DOHH2 (cell line): ENCODE results near the gene MED13.
"Not testable (repeated sequence)": the region's sequence is repeated elsewhere in the genome, so short reads cannot be mapped to it uniquely, and the experiment has no call there.

Experiments used
- H3F3A ChIP-seq: fragments of 200-600 bp; sonication (generic), shearing (Covaris generic); 2 replicates; pipeline ENCODE4 v1.6.0; 2016; ENCODE audit warnings: antibody characterized with exemption, mild to moderate bottlenecking; ENCODE audit not compliant: control insufficient read depth, insufficient read depth
- H3K27ac ChIP-seq: fragments of 200-600 bp; sonication (generic); 2 replicates; pipeline ENCODE4 v1.5.1; 2014; ENCODE audit warnings: low read depth, mild to moderate bottlenecking, low read length, moderate library complexity
- H3K27me3 ChIP-seq: fragments of 200-600 bp; sonication (generic); 2 replicates; pipeline ENCODE4 v1.6.1; 2014; ENCODE audit warnings: mild to moderate bottlenecking, low read length, mixed read lengths; ENCODE audit not compliant: control insufficient read depth
- H3K36me3 ChIP-seq: fragments of 200-600 bp; sonication (generic); 2 replicates; pipeline ENCODE4 v1.6.1; 2014; ENCODE audit warnings: mild to moderate bottlenecking, low read length, moderate library complexity, mixed read lengths; ENCODE audit not compliant: control insufficient read depth
- H3K4me1 ChIP-seq: fragments of 200-600 bp; sonication (generic); 2 replicates; pipeline ENCODE4 v1.6.1; 2014; ENCODE audit warnings: mild to moderate bottlenecking, low read length, mixed read lengths; ENCODE audit not compliant: control insufficient read depth
- H3K4me2 ChIP-seq: fragments of 200-600 bp; sonication (generic); 2 replicates; pipeline ENCODE4 v1.6.0; 2014; ENCODE audit warnings: mild to moderate bottlenecking, low read length, moderate library complexity
- H3K4me3 ChIP-seq: fragments of 200-600 bp; sonication (generic); 2 replicates; pipeline ENCODE4 v1.5.1; 2014; ENCODE audit warnings: mild to moderate bottlenecking, low read length, mixed read lengths
- H3K79me2 ChIP-seq: fragments of 200-600 bp; sonication (generic); 2 replicates; pipeline ENCODE4 v1.6.1; 2014; ENCODE audit warnings: mild to moderate bottlenecking, low read length, mixed read lengths; ENCODE audit not compliant: control insufficient read depth
- H3K9me2 ChIP-seq: fragments of 200-600 bp; sonication (generic); replicated peaks from 2 replicates; pipeline ENCODE4 v1.6.1; 2014; ENCODE audit warnings: mild to moderate bottlenecking, low read length, mixed read lengths; ENCODE audit not compliant: control insufficient read depth
- H3K9me3 ChIP-seq: fragments of 200-600 bp; sonication (generic); 2 replicates; pipeline ENCODE4 v1.6.1; 2014; ENCODE audit warnings: antibody characterized with exemption, low read length, mixed read lengths; ENCODE audit not compliant: control insufficient read depth, insufficient read depth
- H4K20me1 ChIP-seq: fragments of 200-600 bp; sonication (generic); 2 replicates; pipeline ENCODE4 v1.6.0; 2014; ENCODE audit warnings: low read depth, mild to moderate bottlenecking, antibody characterized with exemption, low read length, moderate library complexity; ENCODE audit not compliant: control insufficient read depth, insufficient read depth
- EZH2phosphoT487 ChIP-seq: fragments of 200-600 bp; sonication (generic); IDR thresholded peaks from 2 replicates; pipeline ENCODE4 v1.6.1; 2017; ENCODE audit warnings: borderline replicate concordance, mild to moderate bottlenecking, antibody characterized with exemption, low read length, moderate library complexity, mixed read lengths
- TF ChIP-seq, protein P1 (sequence below): fragments of 200-600 bp; sonication (generic); IDR thresholded peaks from one replicate; pipeline ENCODE4 v1.5.1; 2014; ENCODE audit warnings: antibody characterized with exemption, mild to moderate bottlenecking, low read depth, low read length; ENCODE audit not compliant: poor library complexity, severe bottlenecking

Gene MED13

DNA sequence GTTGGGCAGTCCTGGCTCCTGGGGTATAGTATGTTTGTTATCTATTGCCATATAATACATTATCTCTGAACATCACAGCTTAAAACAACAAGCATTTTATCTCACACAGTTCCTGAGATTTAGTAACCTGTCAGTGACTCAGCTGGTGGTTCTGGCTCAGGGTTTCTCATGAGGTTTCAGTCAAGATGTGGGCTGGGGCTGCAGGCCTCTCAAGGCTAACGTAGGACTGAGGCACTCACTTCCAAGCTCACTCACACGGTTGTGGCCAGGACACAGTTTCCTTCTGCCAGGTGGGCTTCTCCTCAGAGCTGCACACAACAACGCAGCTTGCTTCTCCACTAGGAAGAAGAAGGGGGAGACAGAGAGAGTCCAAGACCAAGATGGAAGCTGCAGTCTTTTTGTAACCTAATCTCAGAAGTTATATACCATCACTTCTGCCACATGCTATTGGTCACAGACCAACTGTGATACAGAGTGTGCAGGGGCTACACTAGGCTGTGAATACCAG, 10.3 kb upstream of the MED13 start:
- no peaks in the 10 kb centered on the region for H3K79me2 ChIP-seq
- TF ChIP-seq, protein P1, sequence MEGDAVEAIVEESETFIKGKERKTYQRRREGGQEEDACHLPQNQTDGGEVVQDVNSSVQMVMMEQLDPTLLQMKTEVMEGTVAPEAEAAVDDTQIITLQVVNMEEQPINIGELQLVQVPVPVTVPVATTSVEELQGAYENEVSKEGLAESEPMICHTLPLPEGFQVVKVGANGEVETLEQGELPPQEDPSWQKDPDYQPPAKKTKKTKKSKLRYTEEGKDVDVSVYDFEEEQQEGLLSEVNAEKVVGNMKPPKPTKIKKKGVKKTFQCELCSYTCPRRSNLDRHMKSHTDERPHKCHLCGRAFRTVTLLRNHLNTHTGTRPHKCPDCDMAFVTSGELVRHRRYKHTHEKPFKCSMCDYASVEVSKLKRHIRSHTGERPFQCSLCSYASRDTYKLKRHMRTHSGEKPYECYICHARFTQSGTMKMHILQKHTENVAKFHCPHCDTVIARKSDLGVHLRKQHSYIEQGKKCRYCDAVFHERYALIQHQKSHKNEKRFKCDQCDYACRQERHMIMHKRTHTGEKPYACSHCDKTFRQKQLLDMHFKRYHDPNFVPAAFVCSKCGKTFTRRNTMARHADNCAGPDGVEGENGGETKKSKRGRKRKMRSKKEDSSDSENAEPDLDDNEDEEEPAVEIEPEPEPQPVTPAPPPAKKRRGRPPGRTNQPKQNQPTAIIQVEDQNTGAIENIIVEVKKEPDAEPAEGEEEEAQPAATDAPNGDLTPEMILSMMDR = no peak
- TF ChIP-seq EZH2phosphoT487 = no peak
- H3F3A ChIP-seq = no peaks in the 10 kb centered on the region
- H3K27ac ChIP-seq = no peak overlapping the region
- peaks cover 8% of the 10 kb centered on the region; the same call in 1 of the 2 replicates for H3K27me3 ChIP-seq
- H3K4me3 ChIP-seq = no peak overlapping the region
- H3K4me2 ChIP-seq = no peak overlapping the region
- no peaks in the 10 kb centered on the region for H3K4me1 ChIP-seq
- H4K20me1 ChIP-seq = no peaks in the 10 kb centered on the region
- H3K36me3 ChIP-seq = no peaks in the 10 kb centered on the region
- no peaks in the 10 kb centered on the region for H3K9me3 ChIP-seq
- H3K9me2 ChIP-seq = no peaks in the 10 kb centered on the region

DNA sequence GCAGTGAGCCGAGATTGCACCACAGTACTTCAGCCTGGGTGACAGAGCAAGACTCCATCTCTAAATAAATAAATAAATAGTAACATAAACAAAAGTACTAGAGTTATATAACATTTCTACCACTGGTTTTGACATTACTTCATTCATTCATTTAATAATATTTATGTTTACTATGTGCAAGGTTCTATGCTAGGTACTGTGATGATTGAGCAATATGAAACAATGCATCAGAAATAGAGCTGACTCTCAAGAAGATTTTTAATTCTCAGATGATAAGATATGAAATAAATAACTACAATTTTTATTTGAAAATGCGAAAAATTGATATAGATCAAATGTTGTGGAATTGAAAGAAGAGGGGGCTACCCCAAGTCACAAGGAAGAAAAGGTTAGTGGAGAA, 8.9 kb upstream of the MED13 start:
- H3K9me3 ChIP-seq = no peaks in the 10 kb centered on the region

DNA sequence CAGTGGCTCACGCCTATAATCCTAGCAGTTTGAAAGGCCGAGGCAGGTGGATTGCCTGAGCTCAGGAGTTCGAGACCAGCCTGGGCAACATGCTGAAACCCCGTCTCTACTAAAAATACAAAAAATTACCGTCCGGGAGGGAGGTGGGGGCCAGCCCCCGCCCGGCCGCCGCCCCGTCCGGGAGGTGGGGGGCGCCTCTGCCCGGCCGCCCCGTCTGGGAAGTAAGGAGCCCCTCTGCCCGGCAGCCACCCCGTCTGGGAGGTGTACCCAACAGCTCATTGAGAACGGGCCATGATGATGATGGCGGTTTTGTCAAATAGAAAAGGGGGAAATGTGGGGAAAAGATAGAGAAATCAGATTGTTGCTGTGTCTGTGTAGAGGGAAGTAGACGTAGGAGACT, 7.8 kb upstream of the MED13 start:
- H3F3A ChIP-seq, H3K27ac ChIP-seq, H3K79me2 ChIP-seq, H3K9me2 ChIP-seq, H3K4me2 ChIP-seq, H4K20me1 ChIP-seq, H3K27me3 ChIP-seq, H3K4me1 ChIP-seq, H3K4me3 ChIP-seq, H3K36me3 ChIP-seq, H3K9me3 ChIP-seq: not testable (repeated sequence)

More for the DNA sequence above, 8.9 kb upstream of the MED13 start:
- H4K20me1 ChIP-seq = no peaks in the 10 kb centered on the region
- no peak overlapping the region for H3K27ac ChIP-seq
- H3K27me3 ChIP-seq = peaks cover 8% of the 10 kb centered on the region; the same call in 1 of the 2 replicates
- no peaks in the 10 kb centered on the region for H3F3A ChIP-seq
- H3K4me1 ChIP-seq = no peaks in the 10 kb centered on the region
- no peaks in the 10 kb centered on the region for H3K79me2 ChIP-seq
- no peaks in the 10 kb centered on the region for H3K9me2 ChIP-seq
- H3K36me3 ChIP-seq = no peaks in the 10 kb centered on the region
- no peak overlapping the region for H3K4me2 ChIP-seq
- TF ChIP-seq EZH2phosphoT487 = no peak
- TF ChIP-seq, protein P1 = no peak
- H3K4me3 ChIP-seq = no peak overlapping the region

DNA sequence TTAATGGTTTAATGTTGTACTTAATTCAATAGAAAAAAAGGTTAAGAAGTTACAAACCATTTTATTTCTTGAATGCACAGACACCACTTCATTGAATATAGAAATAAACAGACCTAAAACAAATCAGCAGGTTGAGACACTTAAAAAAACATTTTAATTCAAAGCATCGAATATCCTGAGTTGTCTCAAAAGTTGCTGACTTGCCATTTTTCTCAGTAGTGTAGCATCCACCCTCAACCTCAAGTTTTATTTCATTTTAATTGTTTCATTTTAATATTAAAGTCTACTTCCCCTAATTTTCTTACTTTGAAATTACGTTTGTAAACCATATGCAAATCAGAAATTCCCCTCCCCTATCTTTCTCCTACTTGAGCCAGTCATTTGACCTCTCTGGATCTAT, 5.8 kb upstream of the MED13 start:
- Histone ChIP-seq H3K27ac (no peak overlapping the region), H3F3A (no peaks in the 10 kb centered on the region), H3K9me2 (no peaks in the 10 kb centered on the region), H3K4me2 (no peak overlapping the region), H3K27me3 (no peaks in the 10 kb centered on the region), H3K4me1 (peaks cover 8% of the 10 kb centered on the region), H3K9me3 (no peaks in the 10 kb centered on the region), H3K79me2 (no peaks in the 10 kb centered on the region), H3K36me3 (no peaks in the 10 kb centered on the region), H4K20me1 (no peaks in the 10 kb centered on the region), H3K4me3 (no peak overlapping the region)
- TF ChIP-seq EZH2phosphoT487 = no peak
- TF ChIP-seq, protein P1 = no peak
